HL-60/S4 treated with retinoic acid at 250 ng/mL for 4 days and 3 days (cell line): ENCODE data around the gene CCT4.
"Not testable (repeated sequence)": the region's sequence is repeated elsewhere in the genome, so short reads cannot be mapped to it uniquely, and the experiment has no call there.

Source experiments
- in situ Hi-C: fragments of 300-500 bp; cut with MboI; formaldehyde crosslinking; loops from 2 replicates; pipeline ENCODE4 v1.7.0; 2022; ENCODE audit warnings: low sequenced_read_pairs

The CCT4 gene

DNA sequence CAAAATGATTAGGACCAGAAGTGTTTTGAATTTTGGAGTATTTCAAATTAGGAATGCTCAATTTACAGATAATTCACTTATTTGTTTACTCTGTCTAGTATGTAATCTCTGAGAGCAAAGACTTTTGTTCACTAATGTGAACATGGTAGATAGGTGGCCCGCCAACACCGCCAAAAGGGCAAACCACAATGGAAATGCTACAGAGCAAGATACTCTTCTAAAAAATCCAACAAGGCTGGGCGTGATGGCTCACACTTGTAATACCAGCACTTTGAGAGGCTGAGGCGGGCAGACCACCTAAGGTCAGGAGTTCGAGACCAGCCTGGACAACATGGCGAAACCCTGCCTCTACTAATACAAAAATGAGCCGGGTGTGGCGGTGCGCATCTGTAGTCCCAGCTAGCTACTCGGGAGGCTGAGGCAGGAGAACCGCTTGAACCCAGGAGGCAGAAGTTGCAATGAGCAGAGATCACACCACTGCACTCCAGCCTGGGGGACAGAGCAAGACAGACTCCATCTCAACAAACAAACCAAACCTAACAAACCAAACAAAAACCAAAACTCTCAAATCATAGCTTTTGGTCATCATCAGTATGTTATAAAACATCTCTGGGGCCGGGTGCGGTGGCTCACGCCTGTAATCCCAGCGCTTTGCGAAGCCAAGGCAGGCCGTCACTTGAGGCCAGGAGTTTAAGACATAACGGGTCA is 2.4 kb downstream of the CCT4 start:
- in situ Hi-C loops = no loop called here

- in situ Hi-C loops = no loop called here
Measured at GRCh38 chr2:61882850-61883249, 5.6 kb downstream of the CCT4 start.

GRCh38 chr2:61879351-61879750 is 9.1 kb downstream of the CCT4 start:
- in situ Hi-C loops = not testable (repeated sequence)

DNA sequence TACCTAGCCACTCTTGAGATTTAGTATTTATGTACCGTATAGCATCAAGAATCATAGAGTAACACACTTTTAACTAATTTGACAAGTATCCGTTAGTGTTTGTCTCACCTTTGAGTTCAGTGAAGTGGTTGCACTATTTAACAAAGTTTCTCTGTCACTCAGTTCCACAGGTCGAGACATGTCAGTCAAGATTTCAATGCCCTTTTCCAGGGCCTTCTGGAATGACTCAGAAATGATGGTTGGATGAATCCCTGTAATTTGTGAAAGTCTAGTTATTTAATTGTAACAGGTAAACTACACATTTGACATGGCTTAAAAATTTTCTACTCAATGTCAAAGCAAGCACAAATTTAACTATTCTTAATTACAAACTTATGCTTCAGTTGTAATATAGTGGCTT is 9.7 kb downstream of the CCT4 start:
- in situ Hi-C loops = no loop called here

- in situ Hi-C loops = no loop called here
Measured at GRCh38 chr2:61877571-61878245, 10.7 kb downstream of the CCT4 start.

DNA sequence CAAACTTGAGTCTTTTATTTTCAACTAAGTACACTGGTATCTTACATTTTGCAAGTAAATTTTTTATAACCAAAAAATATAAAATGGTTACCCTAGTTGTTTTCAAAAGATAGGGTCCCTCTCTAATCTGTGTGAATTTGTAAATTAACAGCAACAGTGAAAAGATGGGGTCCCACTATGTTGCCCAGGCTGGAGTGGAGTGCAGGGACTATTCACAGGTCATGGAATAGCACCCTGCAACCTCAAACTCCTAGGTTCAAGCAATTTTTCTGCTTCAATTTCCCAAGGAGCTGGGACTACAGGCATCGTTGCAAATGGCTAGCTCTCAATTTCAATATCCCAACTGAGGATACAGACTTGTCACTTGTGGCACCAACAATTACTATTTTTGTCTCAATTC is 12.1 kb downstream of the CCT4 start:
- in situ Hi-C loops = no loop called here

DNA sequence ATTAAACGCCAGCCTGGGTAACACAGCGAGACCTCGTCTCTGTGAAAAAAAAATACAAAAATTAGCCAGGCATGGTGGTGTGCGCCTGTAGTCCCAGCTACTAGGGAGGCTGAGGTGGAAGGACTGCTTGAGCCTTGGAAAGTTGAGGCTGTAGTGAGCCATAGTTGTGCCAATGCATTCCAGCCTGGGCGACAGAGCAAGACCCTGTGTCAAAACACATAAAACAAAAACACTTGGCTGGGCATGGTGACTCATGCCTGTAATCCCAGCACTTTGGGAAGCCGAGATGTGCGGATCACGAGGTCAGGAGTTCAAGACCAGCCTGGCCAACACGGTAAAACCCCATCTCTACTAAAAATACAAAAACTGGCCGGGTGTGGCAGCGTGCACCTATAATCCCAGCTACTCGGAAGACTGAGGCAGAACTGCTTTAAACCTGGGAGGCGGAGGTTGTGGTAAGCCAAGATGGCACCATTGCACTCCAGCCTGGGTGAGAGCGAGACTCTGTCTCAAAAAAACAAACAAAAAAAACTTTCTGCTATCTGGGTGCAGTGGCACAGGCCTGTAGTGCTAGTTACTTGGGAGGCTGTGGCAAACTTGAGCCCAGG is 21.9 kb downstream of the CCT4 start:
- in situ Hi-C loops = not testable (repeated sequence)

DNA sequence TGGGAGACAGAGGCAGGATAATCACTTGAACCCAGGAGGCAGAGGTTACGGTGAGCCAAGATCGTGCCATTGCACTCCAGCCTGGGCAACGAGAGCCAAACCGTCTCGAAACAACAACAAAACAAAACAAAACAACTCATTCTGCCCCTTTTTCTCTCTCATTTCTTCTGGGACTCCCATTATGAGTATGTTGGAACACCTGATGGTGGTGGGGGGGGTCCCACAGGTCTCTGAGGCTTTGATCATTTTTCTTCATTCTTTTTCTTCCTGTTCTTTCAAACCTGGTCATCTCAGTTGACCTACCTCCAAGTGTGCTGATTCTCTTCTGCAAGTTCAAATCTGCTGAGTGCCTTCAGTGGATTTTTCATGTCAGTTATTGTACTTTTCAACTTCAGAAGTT is 26.4 kb downstream of the CCT4 start:
- in situ Hi-C loops = no loop called here

DNA sequence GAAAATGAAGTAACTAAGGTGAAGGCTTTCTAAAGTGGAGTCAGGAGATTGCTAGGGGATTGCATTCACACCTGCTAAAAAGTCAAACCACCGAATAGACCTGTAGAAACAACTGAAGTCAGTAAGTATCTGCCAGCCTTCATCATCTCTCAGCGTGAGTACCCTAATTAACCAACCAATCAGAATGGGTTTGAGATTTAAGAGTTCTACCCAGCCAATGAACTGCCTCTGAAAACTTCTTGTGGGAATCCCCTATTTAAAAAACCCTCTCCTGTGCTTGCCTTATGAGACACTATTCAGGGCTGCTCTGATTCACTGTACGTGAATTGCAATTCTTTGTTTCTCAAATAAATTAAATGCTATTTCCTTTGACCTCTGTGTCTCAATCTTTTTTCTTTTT is 31.2 kb downstream of the CCT4 start:
- in situ Hi-C loops = no loop called here

DNA sequence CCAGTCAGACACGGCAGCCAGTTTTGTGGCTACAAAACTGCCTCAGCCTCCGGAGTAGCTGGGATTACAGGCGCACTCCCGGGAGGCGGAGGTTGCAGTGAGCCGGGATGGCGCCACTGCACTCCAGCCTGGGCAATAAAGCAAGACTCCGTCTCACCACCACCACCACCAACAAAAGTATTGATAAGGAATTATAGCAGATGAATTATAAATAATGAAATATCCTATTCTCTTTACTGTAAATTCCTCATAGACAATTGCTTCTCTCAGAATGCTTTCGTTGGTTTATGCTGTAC is 33.2 kb downstream of the CCT4 start:
- in situ Hi-C loops = no loop called here

DNA sequence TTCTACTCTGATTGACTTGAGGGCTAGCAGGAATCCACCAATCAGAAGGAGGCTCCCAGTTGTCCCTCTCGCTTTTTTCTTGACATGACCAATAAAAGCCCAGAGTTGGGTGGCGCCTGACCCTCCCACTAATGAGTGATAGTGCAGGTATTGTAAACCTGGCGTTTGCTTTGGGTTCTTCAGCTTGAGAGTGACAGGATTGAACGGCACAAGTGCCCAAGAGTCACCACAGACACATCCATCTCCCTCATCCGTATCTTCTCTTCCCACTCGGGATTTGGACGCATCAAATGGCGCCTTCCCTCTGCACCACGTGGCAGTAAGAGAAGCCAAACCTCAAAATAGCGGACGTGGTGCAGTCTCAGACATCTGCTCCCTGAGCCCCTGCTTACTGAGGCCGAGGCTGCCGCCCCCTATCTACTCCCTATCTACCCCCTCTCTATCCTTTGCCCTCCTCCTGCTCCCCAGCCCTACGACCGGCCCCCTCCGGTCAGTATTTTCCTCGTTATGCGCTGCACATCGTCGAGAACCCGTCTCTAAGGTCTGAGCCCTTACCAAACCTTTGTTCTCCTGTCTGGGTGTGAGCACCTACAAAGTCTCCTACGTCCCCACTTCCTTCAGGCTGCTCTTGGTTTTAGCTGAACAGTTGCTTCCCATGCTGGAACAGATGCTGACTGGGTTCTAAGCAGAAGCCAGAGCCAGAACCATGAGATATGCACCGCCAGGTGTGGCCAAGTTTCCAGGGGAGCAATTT is 33.7 kb downstream of the CCT4 start:
- in situ Hi-C loops = no loop called here

- in situ Hi-C loops = no loop called here
Measured at GRCh38 chr2:61853847-61854563, 34.5 kb downstream of the CCT4 start, which contains the start of gene FAM161A. FAM161A (minus strand) TSS chr2:61854060; CDS start chr2:61854041, 19 bp downstream.

DNA sequence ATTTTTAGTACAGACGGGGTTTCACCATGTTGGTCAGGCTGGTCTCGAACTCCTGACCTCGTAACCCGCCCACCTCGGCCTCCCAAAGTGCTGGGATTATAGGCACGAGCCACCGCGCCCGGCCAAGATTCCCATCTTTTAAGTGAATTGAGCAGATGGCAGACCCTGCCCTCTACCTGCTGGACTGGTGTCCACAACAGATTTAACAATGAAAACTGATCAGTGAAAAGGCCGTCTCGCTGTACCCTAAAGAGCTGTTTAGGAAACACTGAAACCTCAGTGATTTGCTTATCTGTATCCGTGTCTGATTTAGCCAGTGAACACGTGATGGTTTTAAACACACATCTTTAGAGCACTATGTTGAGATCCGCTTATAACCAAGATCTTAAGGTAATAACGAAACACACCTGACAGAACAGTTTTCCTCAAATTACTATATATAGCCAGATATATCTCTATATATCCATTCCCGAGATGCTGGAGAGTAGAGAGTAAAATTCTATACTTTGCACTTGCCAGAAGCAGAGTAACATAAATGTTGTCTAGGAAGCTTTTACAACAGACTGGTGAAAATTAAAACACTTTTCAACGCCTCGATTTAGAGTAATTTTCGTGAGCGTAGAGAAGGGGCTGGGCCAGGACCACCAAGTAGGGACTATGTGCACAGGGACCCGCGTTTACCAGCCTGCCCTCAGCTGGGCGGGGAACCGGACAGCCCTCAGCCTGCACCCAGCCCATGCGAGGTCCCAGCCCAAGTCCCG is 35.2 kb downstream of the CCT4 start:
- in situ Hi-C loops = no loop called here

- in situ Hi-C loops = not testable (repeated sequence)
Measured at GRCh38 chr2:61851270-61851669, 37.2 kb downstream of the CCT4 start.

DNA sequence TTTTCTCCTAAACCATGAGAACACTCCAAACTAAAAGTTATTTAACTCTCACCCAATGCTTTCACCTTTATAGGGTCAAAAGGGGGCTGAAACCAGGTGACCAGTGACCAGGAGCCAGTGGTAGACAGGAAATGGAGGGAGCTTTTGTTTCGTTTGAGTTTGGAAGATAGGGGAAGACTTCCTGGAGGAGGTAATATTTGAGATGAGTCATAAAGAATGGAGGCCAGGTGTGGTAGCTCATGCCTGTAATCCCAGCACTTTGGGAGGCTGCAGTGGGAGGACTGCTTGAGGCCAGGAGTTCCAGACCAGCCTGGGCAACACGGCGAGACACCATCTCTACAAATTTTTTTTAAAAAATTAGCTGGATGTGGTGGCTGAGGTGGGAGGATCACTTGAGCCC is 43.1 kb downstream of the CCT4 start:
- in situ Hi-C loops = no loop called here

DNA sequence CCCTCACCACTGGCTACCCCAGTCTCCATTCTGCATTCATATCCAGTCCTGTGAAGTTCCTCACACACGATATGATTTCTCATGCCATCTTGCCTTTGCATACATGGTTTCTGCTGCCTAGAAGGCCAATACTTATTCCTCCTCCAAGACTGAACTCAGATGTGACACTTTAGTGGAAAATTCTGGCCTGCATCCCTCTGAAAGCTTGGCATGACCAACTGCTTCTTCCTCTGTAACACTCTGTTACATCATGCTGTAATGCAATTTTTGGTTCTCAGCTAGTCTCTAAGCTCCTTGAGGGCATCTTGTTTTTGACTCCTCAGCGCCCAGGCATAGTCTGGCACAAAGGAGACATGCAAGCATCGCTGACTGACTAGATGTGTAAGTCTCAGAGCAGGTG is 47.2 kb downstream of the CCT4 start:
- in situ Hi-C loops = no loop called here

- in situ Hi-C loops = no loop called here
Measured at GRCh38 chr2:61834893-61835292, 53.6 kb downstream of the CCT4 start.

- in situ Hi-C loops = no loop called here
Measured at GRCh38 chr2:61833971-61834370, 54.5 kb downstream of the CCT4 start.

- in situ Hi-C loops = no loop called here
Measured at GRCh38 chr2:61832183-61832841, 56.1 kb downstream of the CCT4 start.

DNA sequence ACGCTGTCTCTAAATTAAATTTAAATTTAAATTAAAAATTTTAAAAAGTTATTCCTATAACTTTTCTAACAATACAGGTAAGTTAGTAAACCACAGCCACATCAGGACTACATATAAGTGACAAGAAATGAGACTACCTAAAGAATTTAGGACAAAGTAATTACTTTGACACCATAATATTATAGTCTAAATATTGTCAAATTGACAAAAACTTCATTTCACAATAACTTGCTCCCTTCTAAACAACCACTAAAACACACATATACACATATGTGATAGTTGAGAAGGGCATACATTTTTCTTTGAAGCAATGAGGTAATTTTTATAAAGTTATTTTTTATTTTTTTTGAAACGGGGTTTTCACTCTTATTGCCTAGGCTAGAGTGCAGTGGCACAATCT is 66.2 kb downstream of the CCT4 start:
- in situ Hi-C loops = no loop called here
